Measurements from ENCODE around the gene SND1.

Gene SND1

GRCh38 chr7:127718340-127718679 is 66.3 kb downstream of the SND1 start:
- no peak for DNase-seq (ENCODE audit: low spot score)
- no peak for FAIRE-seq

- DNase-seq (ENCODE audit: low spot score) (no peak), FAIRE-seq (no peak)
These were observed 74.5 kb downstream of the SND1 start for GRCh38 chr7:127726476-127726875.

GRCh38 chr7:127730658-127731276 is 78.8 kb downstream of the SND1 start:
- DNase-seq (ENCODE audit: low spot score) (no peak), FAIRE-seq (no peak)

GRCh38 chr7:127731431-127732080 is 79.6 kb downstream of the SND1 start:
- DNase-seq (ENCODE audit: low spot score) (no peak), FAIRE-seq (no peak)

- FAIRE-seq: no peak
- no peak for DNase-seq (ENCODE audit: low spot score)
These were observed 80.3 kb downstream of the SND1 start for GRCh38 chr7:127732306-127732705.

- FAIRE-seq (no peak), DNase-seq (ENCODE audit: low spot score) (no peak)
These were observed 82.0 kb downstream of the SND1 start for GRCh38 chr7:127733986-127734385.

GRCh38 chr7:127736511-127736910 is 84.5 kb downstream of the SND1 start:
- no peak for DNase-seq (ENCODE audit: low spot score)
- FAIRE-seq: no peak

GRCh38 chr7:127738859-127739258 is 86.9 kb downstream of the SND1 start:
- no peak for FAIRE-seq
- DNase-seq (ENCODE audit: low spot score): no peak

GRCh38 chr7:127741764-127742375 is 89.9 kb downstream of the SND1 start:
- FAIRE-seq (no peak), DNase-seq (ENCODE audit: low spot score) (no peak)

- DNase-seq (ENCODE audit: low spot score) (no peak), FAIRE-seq (no peak)
These were observed 93.5 kb downstream of the SND1 start for GRCh38 chr7:127745445-127745844.

- FAIRE-seq: no peak
- no peak for DNase-seq (ENCODE audit: low spot score)
These were observed 99.1 kb downstream of the SND1 start for GRCh38 chr7:127751062-127751461.

GRCh38 chr7:127751490-127752448 is 99.8 kb downstream of the SND1 start:
- FAIRE-seq (no peak), DNase-seq (ENCODE audit: low spot score) (no peak)

GRCh38 chr7:127752829-127753228 is 100.8 kb downstream of the SND1 start:
- FAIRE-seq: no peak
- DNase-seq (ENCODE audit: low spot score): no peak

- FAIRE-seq (no peak), DNase-seq (ENCODE audit: low spot score) (no peak)
These were observed 102.5 kb downstream of the SND1 start for GRCh38 chr7:127754457-127754856.

- FAIRE-seq (no peak), DNase-seq (ENCODE audit: low spot score) (no peak)
These were observed 103.5 kb downstream of the SND1 start for GRCh38 chr7:127755521-127755920.

GRCh38 chr7:127755965-127756364 is 104.0 kb downstream of the SND1 start:
- no peak for DNase-seq (ENCODE audit: low spot score)
- no peak for FAIRE-seq

GRCh38 chr7:127758105-127758504 is 106.1 kb downstream of the SND1 start:
- DNase-seq (ENCODE audit: low spot score) (no peak), FAIRE-seq (no peak)

- FAIRE-seq: no peak
- no peak for DNase-seq (ENCODE audit: low spot score)
These were observed 106.9 kb downstream of the SND1 start for GRCh38 chr7:127758845-127759244.

- no peak for FAIRE-seq
- DNase-seq (ENCODE audit: low spot score): no peak
These were observed 108.0 kb downstream of the SND1 start for GRCh38 chr7:127759945-127760421.

- FAIRE-seq: no peak
- DNase-seq (ENCODE audit: low spot score): no peak
These were observed 108.5 kb downstream of the SND1 start for GRCh38 chr7:127760436-127761031.

- FAIRE-seq (no peak), DNase-seq (ENCODE audit: low spot score) (no peak)
These were observed 109.2 kb downstream of the SND1 start for GRCh38 chr7:127761196-127761595.
